Mesenchymal stem cell (in vitro differentiated cells and primary cell): Measurements from ENCODE around the gene KYAT1.

Source experiments
- DNase-seq: peaks from one replicate; pipeline ENCODE4 v3.0.0-alpha.2; 2013
- H2AFZ ChIP-seq: one replicate; pipeline ENCODE4 v1.6.1; 2013; ENCODE audit warnings: low read depth, mild to moderate bottlenecking, control low read depth, inconsistent platforms, low read length, moderate library complexity
- H2AK5ac ChIP-seq: 2 replicates; pipeline ENCODE4 v1.6.1; 2013; ENCODE audit warnings: low read length, moderate library complexity, mild to moderate bottlenecking, inconsistent platforms; ENCODE audit not compliant: severe bottlenecking
- H2BK120ac ChIP-seq: one replicate; pipeline ENCODE4 v1.6.1; 2013; ENCODE audit warnings: low read depth, mild to moderate bottlenecking, inconsistent platforms, low read length, moderate library complexity
- H2BK12ac ChIP-seq, 2 experiments: one replicate each; pipeline ENCODE4 v1.6.1; 2013; ENCODE audit warnings: inconsistent platforms in 2 of 2, low read length in 2 of 2, mild to moderate bottlenecking in 2 of 2, moderate library complexity in 2 of 2, control low read depth in 1 of 2
- H2BK15ac ChIP-seq: one replicate; pipeline ENCODE4 v1.6.1; 2013; ENCODE audit warnings: mild to moderate bottlenecking, low read depth, inconsistent platforms; ENCODE audit not compliant: poor library complexity, severe bottlenecking
- H2BK5ac ChIP-seq: 2 replicates; pipeline ENCODE4 v1.6.1; 2013; ENCODE audit warnings: low read depth, mild to moderate bottlenecking, low read length, control low read depth, inconsistent platforms; ENCODE audit not compliant: poor library complexity, severe bottlenecking
- H3K14ac ChIP-seq, 2 experiments: one replicate each; pipeline ENCODE4 v1.6.1; 2013; ENCODE audit warnings: inconsistent platforms in 2 of 2, low read length in 2 of 2, control low read depth in 1 of 2, mild to moderate bottlenecking in 1 of 2, moderate library complexity in 1 of 2
- H3K18ac ChIP-seq, 2 experiments: one replicate each; pipeline ENCODE4 v1.6.1; 2013; ENCODE audit warnings: inconsistent platforms in 2 of 2, low read length in 2 of 2, control low read depth in 1 of 2, low read depth in 1 of 2, mild to moderate bottlenecking in 1 of 2
- H3K23ac ChIP-seq, 2 experiments: one replicate each; pipeline ENCODE4 v1.6.1; 2013; ENCODE audit warnings: inconsistent platforms in 2 of 2, low read length in 2 of 2, mild to moderate bottlenecking in 2 of 2, moderate library complexity in 2 of 2, control low read depth in 1 of 2
- H3K27ac ChIP-seq: 2 replicates; pipeline ENCODE4 v1.5.1; 2013; ENCODE audit warnings: mild to moderate bottlenecking, moderate library complexity, low read length, control low read depth, inconsistent platforms; ENCODE audit not compliant: poor library complexity, severe bottlenecking
- H3K27me3 ChIP-seq, 2 experiments: 2 replicates each; pipeline versions ENCODE4 v1.6.1 to v1.7.0; 2013; ENCODE audit warnings: low read length in 2 of 2, mild to moderate bottlenecking in 2 of 2, moderate library complexity in 2 of 2, control low read depth in 1 of 2, inconsistent platforms in 1 of 2; ENCODE audit not compliant: control insufficient read depth in 1 of 2, insufficient read depth in 1 of 2
- H3K36me3 ChIP-seq, 2 experiments: 2 replicates each; pipeline versions ENCODE4 v1.6.1 to v1.7.0; 2013; ENCODE audit warnings: low read length in 2 of 2, control low read depth in 1 of 2, inconsistent platforms in 1 of 2, low read depth in 1 of 2, mild to moderate bottlenecking in 1 of 2; ENCODE audit not compliant: insufficient read depth in 2 of 2, control insufficient read depth in 1 of 2
- H3K4ac ChIP-seq, 2 experiments: one replicate each; pipeline ENCODE4 v1.6.1; 2013; ENCODE audit warnings: inconsistent platforms in 2 of 2, low read length in 2 of 2, mild to moderate bottlenecking in 2 of 2, moderate library complexity in 2 of 2, control low read depth in 1 of 2, low read depth in 1 of 2
- H3K4me1 ChIP-seq: 2 replicates; pipeline ENCODE4 v1.6.1; 2013; ENCODE audit warnings: low read depth, low read length, control low read depth; ENCODE audit not compliant: control insufficient read depth, insufficient read depth
- H3K4me2 ChIP-seq: 2 replicates; pipeline ENCODE4 v1.6.1; 2013; ENCODE audit warnings: low read length, mild to moderate bottlenecking, inconsistent platforms; ENCODE audit not compliant: poor library complexity, severe bottlenecking
- H3K4me3 ChIP-seq, 2 experiments: 2 replicates each; pipeline versions ENCODE4 v1.5.1 to v1.7.0; 2013; ENCODE audit warnings: low read length in 2 of 2, mild to moderate bottlenecking in 2 of 2, control low read depth in 1 of 2, low read depth in 1 of 2; ENCODE audit not compliant: insufficient read depth in 1 of 2
- H3K79me1 ChIP-seq: replicated peaks from 2 replicates; pipeline ENCODE4 v1.6.1; 2013; ENCODE audit warnings: mild to moderate bottlenecking, control low read depth, low read length, inconsistent platforms; ENCODE audit not compliant: poor library complexity, severe bottlenecking
- H3K9ac ChIP-seq: 2 replicates; pipeline ENCODE4 v1.7.0; 2013; ENCODE audit warnings: mild to moderate bottlenecking, low read length, moderate library complexity
- H3K9me3 ChIP-seq: 2 replicates; pipeline ENCODE4 v1.7.0; 2013; ENCODE audit warnings: mild to moderate bottlenecking, low read length; ENCODE audit not compliant: control insufficient read depth
- H4K8ac ChIP-seq: one replicate; pipeline ENCODE4 v1.6.1; 2013; ENCODE audit warnings: inconsistent platforms, mild to moderate bottlenecking, low read length, moderate library complexity
- H4K91ac ChIP-seq: one replicate; pipeline ENCODE4 v1.6.1; 2013; ENCODE audit warnings: mild to moderate bottlenecking, low read length, inconsistent platforms
- WGBS: methylation state at CpG from one replicate; pipeline ENCODE4 v1.1.7; 2013; ENCODE audit warnings: mixed read lengths; 5-methylcytosine and 5-hydroxymethylcytosine counted together

The KYAT1 gene

GRCh38 chr9:128894764-128895163 lies 13.0 kb upstream of the KYAT1 start:
- no peak overlapping the region for H3K23ac ChIP-seq
- no peak overlapping the region for H4K91ac ChIP-seq
- peaks cover 47 to 56% of the 10 kb centered on the region in 2 experiments for H3K36me3 ChIP-seq
- no CpG with 5 or more reads among the region's 2 CpGs for WGBS
- H2BK15ac ChIP-seq: no peak overlapping the region
- no peak overlapping the region for H2AFZ ChIP-seq
- H3K27me3 ChIP-seq: no peaks in the 10 kb centered on the region
- no peak overlapping the region for H3K4me3 ChIP-seq
- H3K4ac ChIP-seq: no peak overlapping the region
- no peaks in the 10 kb centered on the region for H3K9me3 ChIP-seq
- no peak overlapping the region for H3K18ac ChIP-seq
- no peak overlapping the region for H2AK5ac ChIP-seq
- peaks cover 26% of the 10 kb centered on the region for H3K79me1 ChIP-seq
- H3K4me2 ChIP-seq: no peak overlapping the region
- H3K27ac ChIP-seq: no peak overlapping the region
- H4K8ac ChIP-seq: no peak overlapping the region
- H3K4me1 ChIP-seq: peaks cover 46% of the 10 kb centered on the region
- no peak overlapping the region for H3K9ac ChIP-seq
- DNase-seq: no peak
- H2BK5ac ChIP-seq: no peak overlapping the region
- no peak overlapping the region for H2BK12ac ChIP-seq
- no peak overlapping the region for H3K14ac ChIP-seq
- no peak overlapping the region for H2BK120ac ChIP-seq

DNA sequence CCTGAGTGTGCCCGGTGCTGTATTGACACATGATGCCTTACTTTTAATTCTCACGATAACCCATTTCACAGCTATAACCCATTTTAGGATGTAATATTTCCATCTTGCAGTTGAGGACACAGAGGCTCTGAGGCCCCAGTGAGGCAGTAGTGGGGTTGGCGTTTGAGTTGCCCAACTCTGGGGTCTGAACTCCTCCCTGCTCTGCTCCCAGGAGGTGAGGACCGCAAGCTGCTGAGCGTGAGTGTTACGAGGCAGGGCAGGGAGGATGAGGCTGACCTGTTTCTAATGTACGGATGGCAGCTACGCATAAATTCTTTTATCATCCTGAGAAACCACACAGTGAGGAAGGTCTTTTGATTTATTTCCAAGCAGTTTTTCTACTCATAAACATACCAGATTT lies 11.6 kb upstream of the KYAT1 start:
- no peak overlapping the region for H3K4me2 ChIP-seq
- H2BK12ac ChIP-seq: peak overlapping the region; percentile 23 to 89
- peaks cover 47 to 53% of the 10 kb centered on the region in 2 experiments for H3K36me3 ChIP-seq
- H3K18ac ChIP-seq: peak overlapping the region in 1 of 2 experiments; percentile 37
- H3K23ac ChIP-seq: no peak overlapping the region
- no peaks in the 10 kb centered on the region for H3K9me3 ChIP-seq
- H3K14ac ChIP-seq: no peak overlapping the region
- peak overlapping the region in 1 of 2 experiments; percentile 68 for H3K4me3 ChIP-seq
- no peaks in the 10 kb centered on the region for H3K27me3 ChIP-seq
- DNase-seq: no peak
- H2AFZ ChIP-seq: no peak overlapping the region
- H2BK5ac ChIP-seq: no peak overlapping the region
- peaks cover 42% of the 10 kb centered on the region for H3K4me1 ChIP-seq
- peak overlapping the region; percentile 8 for H4K8ac ChIP-seq
- H2AK5ac ChIP-seq: peak overlapping the region; percentile 24
- WGBS: 97% methylated on average over 6 of the region's 8 CpGs
- peak overlapping the region; percentile 91 for H3K9ac ChIP-seq
- H3K27ac ChIP-seq: no peak overlapping the region
- H3K79me1 ChIP-seq: peaks cover 18% of the 10 kb centered on the region
- peak overlapping the region in 1 of 2 experiments; percentile 96 for H3K4ac ChIP-seq
- no peak overlapping the region for H2BK120ac ChIP-seq
- H2BK15ac ChIP-seq: peak overlapping the region; percentile 83
- peak overlapping the region; percentile 59 for H4K91ac ChIP-seq

GRCh38 chr9:128892221-128892921 lies 10.6 kb upstream of the KYAT1 start:
- H3K4me2 ChIP-seq: peak overlapping the region; percentile 35
- no peaks in the 10 kb centered on the region for H3K27me3 ChIP-seq
- peak overlapping the region in 1 of 2 experiments; percentile 68 for H3K4me3 ChIP-seq
- H3K9ac ChIP-seq: peak overlapping the region; percentile 91
- H2BK15ac ChIP-seq: peak overlapping the region; percentile 99
- peak overlapping the region; percentile 24 for H2BK5ac ChIP-seq
- peak overlapping the region; percentile 97 to 98 for H2BK12ac ChIP-seq
- no peak overlapping the region for H2AFZ ChIP-seq
- H3K27ac ChIP-seq: peak overlapping the region; percentile 42
- H4K8ac ChIP-seq: peak overlapping the region; percentile 99
- peak overlapping the region; percentile 99 for H4K91ac ChIP-seq
- H3K14ac ChIP-seq: peak overlapping the region in 1 of 2 experiments; percentile 96
- peak overlapping the region; percentile 94 to 99 for H3K18ac ChIP-seq
- peaks cover 16% of the 10 kb centered on the region for H3K79me1 ChIP-seq
- no peaks in the 10 kb centered on the region for H3K9me3 ChIP-seq
- peaks cover 45% of the 10 kb centered on the region for H3K4me1 ChIP-seq
- peak overlapping the region; percentile 92 for H2BK120ac ChIP-seq
- H3K36me3 ChIP-seq: peaks cover 42 to 51% of the 10 kb centered on the region in 2 experiments
- peak; percentile 88 for DNase-seq
- peak overlapping the region; percentile 94 to 96 for H3K4ac ChIP-seq
- H3K23ac ChIP-seq: peak overlapping the region in 1 of 2 experiments; percentile 18
- 39% methylated on average over 10 of the region's 17 CpGs for WGBS
- H2AK5ac ChIP-seq: peak overlapping the region; percentile 94

DNA sequence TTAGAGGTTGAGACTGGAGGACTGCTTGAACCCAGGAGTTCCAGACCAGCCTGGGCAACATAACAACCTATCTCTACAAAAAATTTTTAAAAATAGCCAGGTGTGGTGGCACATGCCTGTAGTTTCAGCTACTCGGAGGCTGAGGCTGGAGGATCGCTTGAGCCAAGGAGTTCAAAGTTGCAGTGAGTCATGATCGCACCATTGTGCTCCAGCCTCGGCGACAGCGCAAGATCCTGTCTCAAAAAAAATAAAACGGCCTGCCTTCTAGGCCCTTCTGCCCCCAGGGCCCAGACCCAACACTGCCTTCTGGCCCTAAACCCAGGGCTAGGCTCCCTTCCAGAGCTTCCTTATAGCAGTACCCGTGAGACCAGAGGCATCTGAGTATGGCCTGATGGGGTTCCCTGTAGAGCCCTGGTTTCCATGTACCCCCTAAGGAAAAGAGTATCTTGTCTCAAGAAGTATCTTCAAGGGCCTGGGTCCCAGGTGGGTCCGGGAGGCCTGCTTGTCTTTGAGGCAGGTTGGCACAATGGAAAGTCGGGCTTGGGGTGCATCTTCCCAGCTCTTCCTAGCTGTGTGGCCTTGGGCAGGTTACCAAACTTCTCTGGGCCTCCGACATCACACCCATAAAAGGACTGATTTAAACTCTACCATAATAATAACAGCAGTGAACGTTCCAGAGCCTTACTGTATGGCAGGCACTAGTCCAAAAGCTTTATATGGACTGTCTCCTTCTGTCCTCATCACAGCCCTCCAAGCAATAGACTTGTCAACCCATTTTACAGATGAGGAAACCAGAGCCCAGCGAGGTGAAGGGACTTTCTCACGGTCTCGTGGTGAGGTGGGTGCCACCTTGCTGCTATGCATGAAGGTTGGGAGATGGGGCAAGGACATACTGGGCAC lies 9.8 kb upstream of the KYAT1 start:
- Histone ChIP-seq H3K4me3 (peak overlapping the region in 1 of 2 experiments; percentile 40), H2AK5ac (peak overlapping the region; percentile 94), H2BK5ac (no peak overlapping the region), H3K9me3 (no peaks in the 10 kb centered on the region), H3K14ac (peak overlapping the region in 1 of 2 experiments; percentile 96), H3K36me3 (peaks cover 42 to 52% of the 10 kb centered on the region in 2 experiments), H2BK15ac (peak overlapping the region; percentile 99), H4K91ac (peak overlapping the region; percentile 99), H2AFZ (no peak overlapping the region), H3K27ac (no peak overlapping the region), H3K4me1 (peaks cover 44% of the 10 kb centered on the region), H3K18ac (peak overlapping the region; percentile 94 to 99), H4K8ac (peak overlapping the region; percentile 99), H3K9ac (peak overlapping the region; percentile 91), H3K4ac (peak overlapping the region; percentile 52 to 94), H3K4me2 (no peak overlapping the region), H2BK12ac (peak overlapping the region; percentile 97 to 98), H2BK120ac (peak overlapping the region; percentile 92), H3K23ac (no peak overlapping the region), H3K27me3 (no peaks in the 10 kb centered on the region), H3K79me1 (peaks cover 19% of the 10 kb centered on the region)
- WGBS: 92% methylated on average over 15 of the region's 15 CpGs
- DNase-seq: no peak
